K562 (cell line): ENCODE results near the gene CPED1. TPM values are rescaled to one million over a fixed set of nuclear protein-coding genes. Genes with fewer than 3 reads are reported as not detected.

Experiments used
- E4F1 ChIP-seq: fragments of 250-450 bp; sonication (Bioruptor Pico); IDR thresholded peaks from 2 replicates; pipeline ENCODE4 v1.5.0; 2021; ENCODE audit warnings: mild to moderate bottlenecking, borderline replicate concordance
- FOXP4 ChIP-seq: sonication (generic); formaldehyde crosslinking; IDR thresholded peaks from 2 replicates; pipeline ENCODE4 v1.8.0; 2022; ENCODE audit warnings: mild to moderate bottlenecking, missing genetic modification reagents, borderline replicate concordance
- HOMEZ ChIP-seq: fragments of 250-450 bp; sonication (Bioruptor Pico); IDR thresholded peaks from 2 replicates; pipeline ENCODE4 v1.4.0; 2020; ENCODE audit warnings: mild to moderate bottlenecking, moderate library complexity
- RERE ChIP-seq: sonication (generic); formaldehyde crosslinking; IDR thresholded peaks from 2 replicates; pipeline ENCODE4 v1.8.0; 2023; ENCODE audit warnings: missing genetic modification reagents, mild to moderate bottlenecking, borderline replicate concordance
- ZNF175 ChIP-seq: fragments of 200-800 bp; sonication (Bioruptor generic); IDR thresholded peaks from 2 replicates; pipeline ENCODE4 v1.6.1; 2016; ENCODE audit warnings: low read depth, mild to moderate bottlenecking, missing genetic modification characterization, missing compliant biosample characterization
- ZNF764 ChIP-seq: fragments of 250-450 bp; sonication (Bioruptor Pico); IDR thresholded peaks from 2 replicates; pipeline ENCODE4 v1.4.0; 2020; ENCODE audit warnings: low read depth, mild to moderate bottlenecking, moderate library complexity
- polyA plus RNA-seq, 8 experiments: library from polyadenylated mRNA; depleted of rRNA in 4 of 8; stranded (reverse) in 5 of 8; unstranded in 3 of 8; fragments of >200 nt; fragmentation: Nextera tagmentation in 2 of 8; fragmentation: Illumina TruSeq in 1 of 8; extraction: Ambion mirVana in 2 of 8; extraction: Trizol in 1 of 8; gene quantifications; 2 replicates each; pipeline versions ENCODE4 v1.2.1 to v1.2.3, GENCODE V29; 2011 to 2014; ENCODE audit warnings: inconsistent platforms in 1 of 8, missing spikeins in 1 of 8
- total RNA-seq, 7 experiments: library from RNA; depleted of rRNA in 6 of 7; stranded (reverse); fragments of >200 nt in 6 of 7; fragmentation: Illumina TruSeq in 2 of 7; extraction: Trizol in 2 of 7; gene quantifications; 2 replicates each; pipeline versions ENCODE4 v1.2.1 to v1.2.3, GENCODE V29; 2011 to 2021; ENCODE audit warnings: low replicate concordance in 1 of 7
- TF ChIP-seq, protein P1 (sequence below): sonication (generic); formaldehyde crosslinking; IDR thresholded peaks from 2 replicates; pipeline ENCODE4 v1.8.1; 2023; ENCODE audit warnings: mild to moderate bottlenecking, missing genetic modification reagents
- TF ChIP-seq, protein P2 (sequence below): fragments of 450-650 bp; formaldehyde crosslinking; IDR thresholded peaks from 2 replicates; pipeline ENCODE4 v1.4.0; 2020; ENCODE audit warnings: mild to moderate bottlenecking, moderate library complexity

The CPED1 gene
- total and polyA plus RNA-seq, 9 of the 15 experiments (the other 6 are each of a cell fraction or from before 2014, with no cell fraction given): 195 to 393 (median 290) TPM

- TF ChIP-seq RERE (CRISPR knock-in tag) (no peak), E4F1 (CRISPR knock-in tag) (no peak), ZNF175 (CRISPR knock-in tag) (0 out of 2 replicates have a peak, but pooled peaks have one; percentile 21), HOMEZ (CRISPR knock-in tag) (no peak), ZNF764 (CRISPR knock-in tag) (no peak), FOXP4 (CRISPR knock-in tag) (no peak)
- TF ChIP-seq, protein P1, sequence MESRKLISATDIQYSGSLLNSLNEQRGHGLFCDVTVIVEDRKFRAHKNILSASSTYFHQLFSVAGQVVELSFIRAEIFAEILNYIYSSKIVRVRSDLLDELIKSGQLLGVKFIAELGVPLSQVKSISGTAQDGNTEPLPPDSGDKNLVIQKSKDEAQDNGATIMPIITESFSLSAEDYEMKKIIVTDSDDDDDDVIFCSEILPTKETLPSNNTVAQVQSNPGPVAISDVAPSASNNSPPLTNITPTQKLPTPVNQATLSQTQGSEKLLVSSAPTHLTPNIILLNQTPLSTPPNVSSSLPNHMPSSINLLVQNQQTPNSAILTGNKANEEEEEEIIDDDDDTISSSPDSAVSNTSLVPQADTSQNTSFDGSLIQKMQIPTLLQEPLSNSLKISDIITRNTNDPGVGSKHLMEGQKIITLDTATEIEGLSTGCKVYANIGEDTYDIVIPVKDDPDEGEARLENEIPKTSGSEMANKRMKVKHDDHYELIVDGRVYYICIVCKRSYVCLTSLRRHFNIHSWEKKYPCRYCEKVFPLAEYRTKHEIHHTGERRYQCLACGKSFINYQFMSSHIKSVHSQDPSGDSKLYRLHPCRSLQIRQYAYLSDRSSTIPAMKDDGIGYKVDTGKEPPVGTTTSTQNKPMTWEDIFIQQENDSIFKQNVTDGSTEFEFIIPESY (CRISPR knock-in tag): no peak
- TF ChIP-seq, protein P2, sequence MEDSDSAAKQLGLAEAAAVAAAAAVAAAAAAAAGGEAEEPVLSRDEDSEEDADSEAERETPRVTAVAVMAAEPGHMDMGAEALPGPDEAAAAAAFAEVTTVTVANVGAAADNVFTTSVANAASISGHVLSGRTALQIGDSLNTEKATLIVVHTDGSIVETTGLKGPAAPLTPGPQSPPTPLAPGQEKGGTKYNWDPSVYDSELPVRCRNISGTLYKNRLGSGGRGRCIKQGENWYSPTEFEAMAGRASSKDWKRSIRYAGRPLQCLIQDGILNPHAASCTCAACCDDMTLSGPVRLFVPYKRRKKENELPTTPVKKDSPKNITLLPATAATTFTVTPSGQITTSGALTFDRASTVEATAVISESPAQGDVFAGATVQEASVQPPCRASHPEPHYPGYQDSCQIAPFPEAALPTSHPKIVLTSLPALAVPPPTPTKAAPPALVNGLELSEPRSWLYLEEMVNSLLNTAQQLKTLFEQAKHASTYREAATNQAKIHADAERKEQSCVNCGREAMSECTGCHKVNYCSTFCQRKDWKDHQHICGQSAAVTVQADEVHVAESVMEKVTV: no peak
These were observed 11.8 kb downstream of the CPED1 start (continued) for GRCh38 chr7:121000081-121000983.
